Measurements from ENCODE around the gene EXOSC1. TPM values are rescaled to one million over a fixed set of nuclear protein-coding genes. Genes with fewer than 3 reads are reported as not detected.

Gene EXOSC1
- 39.1 TPM for polyA plus RNA-seq
- long read RNA-seq, donor 1, transcript EXOSC1-204 (8 exons, 923 nt), result major isoform, 8 of 8 reads
- long read RNA-seq, donor 1, partial matches to known transcripts, result 0 of 8 reads
- long read RNA-seq, donor 1, other reads (novel, unspliced or antisense), result 0 of 8 reads
- long read RNA-seq, donor 2, transcript EXOSC1-204 (8 exons, 923 nt), result major isoform, 13 of 21 reads
- long read RNA-seq, donor 2, partial matches to known transcripts, result 5 of 21 reads
- long read RNA-seq, donor 2, other reads (novel, unspliced or antisense), result 0 of 21 reads
- long read RNA-seq, donor 3, result 0 reads
- long read RNA-seq, donor 4, partial matches to known transcripts, result 0 of 1 reads
- long read RNA-seq, donor 4, other reads (novel, unspliced or antisense), result 0 of 1 reads
- long read RNA-seq, donor 5, partial matches to known transcripts, result 0 of 3 reads
- long read RNA-seq, donor 5, other reads (novel, unspliced or antisense), result 0 of 3 reads
- long read RNA-seq, donor 6, transcript EXOSC1-204 (8 exons, 923 nt), result major isoform, 11 of 14 reads
- long read RNA-seq, donor 6, partial matches to known transcripts, result 0 of 14 reads
- long read RNA-seq, donor 6, other reads (novel, unspliced or antisense), result 0 of 14 reads
- long read RNA-seq, donor 7, partial matches to known transcripts, result 0 of 6 reads
- long read RNA-seq, donor 7, other reads (novel, unspliced or antisense), result 0 of 6 reads
- long read RNA-seq, donor 8, transcript EXOSC1-204 (8 exons, 923 nt), result major isoform, 9 of 16 reads
- long read RNA-seq, donor 8, transcript EXOSC1-211 (2 exons, 2,113 nt), result minor isoform, 5 of 16 reads
- long read RNA-seq, donor 8, partial matches to known transcripts, result 0 of 16 reads
- long read RNA-seq, donor 8, other reads (novel, unspliced or antisense), result 0 of 16 reads
- long read RNA-seq, donor 9, transcript EXOSC1-204 (8 exons, 923 nt), result major isoform, 11 of 14 reads
- long read RNA-seq, donor 9, partial matches to known transcripts, result 0 of 14 reads
- long read RNA-seq, donor 9, other reads (novel, unspliced or antisense), result 0 of 14 reads
- long read RNA-seq, donor 10, transcript EXOSC1-204 (8 exons, 923 nt), result major isoform, 14 of 14 reads
- long read RNA-seq, donor 10, partial matches to known transcripts, result 0 of 14 reads
- long read RNA-seq, donor 10, other reads (novel, unspliced or antisense), result 0 of 14 reads
- long read RNA-seq, donor 11, transcript EXOSC1-204 (8 exons, 923 nt), result major isoform, 10 of 14 reads
- long read RNA-seq, donor 11, partial matches to known transcripts, result 0 of 14 reads
- long read RNA-seq, donor 11, other reads (novel, unspliced or antisense), result 0 of 14 reads

- peak; percentile 93 to 95 for DNase-seq
- Histone ChIP-seq H3K4me1 (ENCODE audit: control insufficient read depth, insufficient read depth, low read length) (peaks cover 14% of the 10 kb centered on the region), H3K9me3 (ENCODE audit: control insufficient read depth, low read depth, low read length) (no peaks in the 10 kb centered on the region), H3K36me3 (ENCODE audit: control insufficient read depth, insufficient read depth, low read length) (peaks cover 12% of the 10 kb centered on the region), H3K27ac (ENCODE audit: low read length) (peak within 1 kb of the TSS; percentile 21), H3K27me3 (ENCODE audit: control insufficient read depth, insufficient read depth, low read length) (no peaks in the 10 kb centered on the region), H3K4me3 (ENCODE audit: low read length) (peak within 1 kb of the TSS; percentile 90)
- WGBS (ENCODE audit: insufficient coverage, low lambda C conversion rate), result no CpG with 5 or more reads among the region's 66 CpGs
These were observed at the start of gene EXOSC1, which contains the start of gene ZDHHC16 for GRCh38 chr10:97445722-97446639. TSS of gene EXOSC1 (minus strand) at chr10:97446006. CDS start at chr10:97445985, 21 bp downstream. TSS of gene ZDHHC16 (plus strand) at chr10:97446175. CDS start at chr10:97451676, 5,501 bp downstream.

GRCh38 chr10:97494863-97495506 is 49.2 kb upstream of the EXOSC1 start:
- no peaks in the 10 kb centered on the region for H3K9me3 ChIP-seq (ENCODE audit: control insufficient read depth, low read depth, low read length)
- H3K4me3 ChIP-seq (ENCODE audit: low read length), result no peak overlapping the region
- H3K36me3 ChIP-seq (ENCODE audit: control insufficient read depth, insufficient read depth, low read length), result no peaks in the 10 kb centered on the region
- H3K4me1 ChIP-seq (ENCODE audit: control insufficient read depth, insufficient read depth, low read length), result peaks cover 7% of the 10 kb centered on the region
- H3K27me3 ChIP-seq (ENCODE audit: control insufficient read depth, insufficient read depth, low read length), result peaks cover 8% of the 10 kb centered on the region
- no peak overlapping the region for H3K27ac ChIP-seq (ENCODE audit: low read length)
- DNase-seq, result peak in 1 of 2 donors; percentile 29
- no CpG with 5 or more reads among the region's 7 CpGs for WGBS (ENCODE audit: insufficient coverage, low lambda C conversion rate)

GRCh38 chr10:97494151-97494550 is 48.3 kb upstream of the EXOSC1 start:
- peaks cover 7% of the 10 kb centered on the region for H3K4me1 ChIP-seq (ENCODE audit: control insufficient read depth, insufficient read depth, low read length)
- no peaks in the 10 kb centered on the region for H3K36me3 ChIP-seq (ENCODE audit: control insufficient read depth, insufficient read depth, low read length)
- H3K9me3 ChIP-seq (ENCODE audit: control insufficient read depth, low read depth, low read length), result no peaks in the 10 kb centered on the region
- peaks cover under 1% of the 10 kb centered on the region for H3K27me3 ChIP-seq (ENCODE audit: control insufficient read depth, insufficient read depth, low read length)
- no peak for DNase-seq
- 50% methylated on average over 2 of the region's 2 CpGs for WGBS (ENCODE audit: insufficient coverage, low lambda C conversion rate)
- no peak overlapping the region for H3K27ac ChIP-seq (ENCODE audit: low read length)
- no peak overlapping the region for H3K4me3 ChIP-seq (ENCODE audit: low read length)

- no CpG with 5 or more reads among the region's 2 CpGs for WGBS (ENCODE audit: insufficient coverage, low lambda C conversion rate)
- DNase-seq, result no peak
- H3K27ac ChIP-seq (ENCODE audit: low read length), result no peak overlapping the region
- H3K36me3 ChIP-seq (ENCODE audit: control insufficient read depth, insufficient read depth, low read length), result no peaks in the 10 kb centered on the region
- H3K27me3 ChIP-seq (ENCODE audit: control insufficient read depth, insufficient read depth, low read length), result no peaks in the 10 kb centered on the region
- no peak overlapping the region for H3K4me3 ChIP-seq (ENCODE audit: low read length)
- H3K4me1 ChIP-seq (ENCODE audit: control insufficient read depth, insufficient read depth, low read length), result peaks cover 3% of the 10 kb centered on the region
- H3K9me3 ChIP-seq (ENCODE audit: control insufficient read depth, low read depth, low read length), result no peaks in the 10 kb centered on the region
These were observed 44.8 kb upstream of the EXOSC1 start for GRCh38 chr10:97490592-97490991.

- Histone ChIP-seq H3K9me3 (ENCODE audit: control insufficient read depth, low read depth, low read length) (no peaks in the 10 kb centered on the region), H3K36me3 (ENCODE audit: control insufficient read depth, insufficient read depth, low read length) (peaks cover 18% of the 10 kb centered on the region), H3K4me3 (ENCODE audit: low read length) (no peak overlapping the region), H3K27me3 (ENCODE audit: control insufficient read depth, insufficient read depth, low read length) (no peaks in the 10 kb centered on the region), H3K27ac (ENCODE audit: low read length) (no peak overlapping the region), H3K4me1 (ENCODE audit: control insufficient read depth, insufficient read depth, low read length) (no peaks in the 10 kb centered on the region)
- DNase-seq, result no peak
- WGBS (ENCODE audit: insufficient coverage, low lambda C conversion rate), result 75% methylated on average over 1 of the region's 4 CpGs
These were observed 40.0 kb upstream of the EXOSC1 start for GRCh38 chr10:97485647-97486281.

- H3K27me3 ChIP-seq (ENCODE audit: control insufficient read depth, insufficient read depth, low read length), result no peaks in the 10 kb centered on the region
- no peak overlapping the region for H3K4me3 ChIP-seq (ENCODE audit: low read length)
- 100% methylated on average over 1 of the region's 1 CpG for WGBS (ENCODE audit: insufficient coverage, low lambda C conversion rate)
- DNase-seq, result no peak
- no peaks in the 10 kb centered on the region for H3K9me3 ChIP-seq (ENCODE audit: control insufficient read depth, low read depth, low read length)
- H3K4me1 ChIP-seq (ENCODE audit: control insufficient read depth, insufficient read depth, low read length), result no peaks in the 10 kb centered on the region
- H3K36me3 ChIP-seq (ENCODE audit: control insufficient read depth, insufficient read depth, low read length), result peaks cover 34% of the 10 kb centered on the region
- no peak overlapping the region for H3K27ac ChIP-seq (ENCODE audit: low read length)
These were observed 38.1 kb upstream of the EXOSC1 start for GRCh38 chr10:97483921-97484320.

GRCh38 chr10:97483506-97483905 is 37.7 kb upstream of the EXOSC1 start:
- H3K36me3 ChIP-seq (ENCODE audit: control insufficient read depth, insufficient read depth, low read length), result peaks cover 37% of the 10 kb centered on the region
- H3K9me3 ChIP-seq (ENCODE audit: control insufficient read depth, low read depth, low read length), result no peaks in the 10 kb centered on the region
- DNase-seq, result no peak
- no peak overlapping the region for H3K27ac ChIP-seq (ENCODE audit: low read length)
- no peaks in the 10 kb centered on the region for H3K27me3 ChIP-seq (ENCODE audit: control insufficient read depth, insufficient read depth, low read length)
- H3K4me1 ChIP-seq (ENCODE audit: control insufficient read depth, insufficient read depth, low read length), result no peaks in the 10 kb centered on the region
- H3K4me3 ChIP-seq (ENCODE audit: low read length), result no peak overlapping the region
- WGBS (ENCODE audit: insufficient coverage, low lambda C conversion rate), result no CpG with 5 or more reads among the region's 3 CpGs

- Histone ChIP-seq H3K36me3 (ENCODE audit: control insufficient read depth, insufficient read depth, low read length) (peaks cover 47% of the 10 kb centered on the region), H3K4me3 (ENCODE audit: low read length) (no peak overlapping the region), H3K27me3 (ENCODE audit: control insufficient read depth, insufficient read depth, low read length) (no peaks in the 10 kb centered on the region), H3K4me1 (ENCODE audit: control insufficient read depth, insufficient read depth, low read length) (no peaks in the 10 kb centered on the region), H3K27ac (ENCODE audit: low read length) (no peak overlapping the region), H3K9me3 (ENCODE audit: control insufficient read depth, low read depth, low read length) (no peaks in the 10 kb centered on the region)
- no CpG with 5 or more reads among the region's 1 CpG for WGBS (ENCODE audit: insufficient coverage, low lambda C conversion rate)
- no peak for DNase-seq
These were observed 36.6 kb upstream of the EXOSC1 start for GRCh38 chr10:97482381-97482780.
